Thymus (tissue), 11 donors: ENCODE data around the gene NDUFB11. TPM values are rescaled to one million over a fixed set of nuclear protein-coding genes. Genes with fewer than 3 reads are reported as not detected.
"Not testable (repeated sequence)": the region's sequence is repeated elsewhere in the genome, so short reads cannot be mapped to it uniquely, and the experiment has no call there.

Source experiments
- DNase-seq, 9 donors: peaks; one replicate each; pipeline ENCODE4 v3.0.0-alpha.2; 2013; ENCODE audit warnings: low spot score in 9 of 9, low read depth in 6 of 9, missing footprints in 1 of 9
- H3K27ac ChIP-seq, 2 donors: one replicate each; pipeline ENCODE4 v1.5.1; 2013; ENCODE audit warnings: control low read depth in 1 of 2, low read depth in 1 of 2, low read length in 1 of 2, mild to moderate bottlenecking in 1 of 2, moderate library complexity in 1 of 2
- H3K27me3 ChIP-seq, 2 donors: one replicate each; pipeline ENCODE4 v1.5.1; 2013; ENCODE audit warnings: low read length in 1 of 2; ENCODE audit not compliant: control insufficient read depth in 2 of 2, insufficient read depth in 1 of 2
- H3K36me3 ChIP-seq, 2 donors: one replicate each; pipeline ENCODE4 v1.5.1; 2013; ENCODE audit warnings: low read length in 1 of 2, mild to moderate bottlenecking in 1 of 2, moderate library complexity in 1 of 2; ENCODE audit not compliant: control insufficient read depth in 2 of 2, insufficient read depth in 2 of 2
- H3K4me1 ChIP-seq, 2 donors: one replicate each; pipeline ENCODE4 v1.5.1; 2013; ENCODE audit warnings: low read length in 2 of 2; ENCODE audit not compliant: control insufficient read depth in 2 of 2, insufficient read depth in 2 of 2
- H3K4me3 ChIP-seq, 2 donors: one replicate each; pipeline ENCODE4 v1.5.1; 2013; ENCODE audit warnings: low read length in 2 of 2, control low read depth in 1 of 2, mild to moderate bottlenecking in 1 of 2
- H3K9me3 ChIP-seq, 2 donors: one replicate each; pipeline ENCODE4 v1.5.1; 2013; ENCODE audit warnings: low read length in 1 of 2, mild to moderate bottlenecking in 1 of 2; ENCODE audit not compliant: control insufficient read depth in 2 of 2, insufficient read depth in 1 of 2
- WGBS: extraction: QIAGEN DNeasy Blood & Tissue Kit; methylation state at CpG from one replicate; pipeline ENCODE4 v1.1.7; 2013; 5-methylcytosine and 5-hydroxymethylcytosine counted together
- polyA plus RNA-seq: library from polyadenylated mRNA; stranded (reverse); fragments of 200-250 nt; gene quantifications from one replicate; pipeline ENCODE4 v1.2.3, GENCODE V29; 2013
- total RNA-seq: library from RNA; stranded (reverse); fragments of 120-200 nt; gene quantifications from one replicate; pipeline ENCODE4 v1.2.4, GENCODE V29; 2013
- donor health status: healthy.

The NDUFB11 gene
- total and polyA plus RNA-seq, 2 donors = 59.2 to 109 TPM

GRCh38 chrX:47143894-47144625 is 442 bp downstream of the NDUFB11 start:
- 5% methylated on average over 44 of the region's 46 CpGs for WGBS
- H3K27ac ChIP-seq = peak overlapping the region; percentile 95 to 98

GRCh38 chrX:47138171-47138570 is 6.3 kb downstream of the NDUFB11 start:
- DNase-seq = no peak
- 97% methylated on average over 6 of the region's 6 CpGs for WGBS
- Histone ChIP-seq H3K27me3 (no peaks in the 10 kb centered on the region), H3K36me3 (peaks cover 8 to 10% of the 10 kb centered on the region in 2 donors), H3K9me3 (no peaks in the 10 kb centered on the region), H3K4me1 (peaks cover 0 to under 1% of the 10 kb centered on the region in 2 donors), H3K27ac (no peak overlapping the region), H3K4me3 (no peak overlapping the region)

More at GRCh38 chrX:47143894-47144625, 442 bp downstream of the NDUFB11 start:
- Histone ChIP-seq H3K36me3 (peaks cover 10 to 18% of the 10 kb centered on the region in 2 donors), H3K4me3 (peak overlapping the region; percentile 77 to 79), H3K4me1 (peaks cover 2 to 18% of the 10 kb centered on the region in 2 donors), H3K27me3 (no peaks in the 10 kb centered on the region), H3K9me3 (peaks cover 0 to 1% of the 10 kb centered on the region in 2 donors)
- peak in 2 of 9 donors; percentile 30 to 56 for DNase-seq

DNA sequence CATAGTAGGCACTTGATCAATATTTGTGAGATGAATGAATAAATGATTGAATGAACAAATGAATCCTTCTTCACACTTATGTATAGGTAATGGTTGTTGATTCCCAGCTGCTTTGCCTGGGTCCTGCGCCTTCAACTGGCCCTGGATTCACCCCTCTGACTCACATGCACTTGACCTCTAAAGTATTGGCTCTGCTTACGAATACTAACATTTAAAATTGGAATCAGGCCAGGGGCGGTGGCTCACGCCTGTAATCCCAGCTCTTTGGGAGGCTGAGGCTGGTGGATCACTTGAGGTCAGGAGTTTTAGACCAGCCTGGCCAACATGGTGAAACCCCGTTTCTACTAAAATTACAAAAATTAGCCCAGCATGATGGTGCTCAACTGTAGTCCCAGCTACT is 8.9 kb downstream of the NDUFB11 start:
- not testable (repeated sequence) for H3K4me3 ChIP-seq, H3K36me3 ChIP-seq, DNase-seq, H3K27ac ChIP-seq, H3K27me3 ChIP-seq, H3K4me1 ChIP-seq, H3K9me3 ChIP-seq
- WGBS = 98% methylated on average over 5 of the region's 5 CpGs

GRCh38 chrX:47133493-47133892 is 11.0 kb downstream of the NDUFB11 start:
- no peak overlapping the region for H3K4me3 ChIP-seq
- no peaks in the 10 kb centered on the region for H3K27me3 ChIP-seq
- no peak overlapping the region for H3K27ac ChIP-seq
- H3K4me1 ChIP-seq = no peaks in the 10 kb centered on the region
- H3K36me3 ChIP-seq = no peaks in the 10 kb centered on the region
- no peaks in the 10 kb centered on the region for H3K9me3 ChIP-seq
- no peak for DNase-seq
- WGBS = 92% methylated on average over 5 of the region's 5 CpGs

GRCh38 chrX:47129899-47130358 is 14.6 kb downstream of the NDUFB11 start:
- no peak for DNase-seq
- 33% methylated on average over 11 of the region's 11 CpGs for WGBS
- Histone ChIP-seq H3K36me3 (no peaks in the 10 kb centered on the region), H3K4me1 (no peaks in the 10 kb centered on the region), H3K4me3 (peak overlapping the region; percentile 68 to 70), H3K27ac (peak overlapping the region in 1 of 2 donors; percentile 92), H3K27me3 (no peaks in the 10 kb centered on the region), H3K9me3 (no peaks in the 10 kb centered on the region)

- Histone ChIP-seq H3K4me1 (no peaks in the 10 kb centered on the region), H3K27ac (peak overlapping the region; percentile 88 to 92), H3K36me3 (no peaks in the 10 kb centered on the region), H3K4me3 (peak overlapping the region; percentile 68 to 70), H3K9me3 (no peaks in the 10 kb centered on the region), H3K27me3 (no peaks in the 10 kb centered on the region)
- peak; percentile 85 to 98 (median 93) for DNase-seq
- under 1% methylated on average over 31 of the region's 31 CpGs for WGBS
These were observed 15.2 kb downstream of the NDUFB11 start for GRCh38 chrX:47129157-47129898.

- H3K4me3 ChIP-seq, H3K4me1 ChIP-seq, H3K27me3 ChIP-seq, H3K9me3 ChIP-seq, DNase-seq, H3K36me3 ChIP-seq, H3K27ac ChIP-seq: not testable (repeated sequence)
- 90% methylated on average over 3 of the region's 3 CpGs for WGBS
These were observed 20.0 kb downstream of the NDUFB11 start for GRCh38 chrX:47124466-47124865.

GRCh38 chrX:47116551-47117110 is 27.9 kb downstream of the NDUFB11 start:
- H3K9me3 ChIP-seq, H3K27ac ChIP-seq, H3K36me3 ChIP-seq, DNase-seq, H3K4me1 ChIP-seq, H3K27me3 ChIP-seq, H3K4me3 ChIP-seq: not testable (repeated sequence)
- 97% methylated on average over 7 of the region's 7 CpGs for WGBS
